Smooth muscle cell (in vitro differentiated cells): ENCODE measurements around the gene RMRP. TPM values are rescaled to one million over a fixed set of nuclear protein-coding genes. Genes with fewer than 3 reads are reported as not detected.

Experiments
- DNase-seq: peaks from one replicate; lab custom pipeline; 2025; ENCODE audit not compliant: unreplicated experiment; lab: John Stamatoyannopoulos, UW
- H2AFZ ChIP-seq: fragments of 200-600 bp; sonication (generic); 2 replicates; pipeline ENCODE4 v1.6.0; 2016; ENCODE audit warnings: antibody characterized with exemption, low read depth, mild to moderate bottlenecking
- H3F3A ChIP-seq: fragments of 200-600 bp; sonication (generic); 2 replicates; pipeline ENCODE4 v1.6.0; 2017; ENCODE audit warnings: antibody characterized with exemption, low read depth
- H3K27ac ChIP-seq: fragments of 200-600 bp; sonication (generic); 2 replicates; pipeline ENCODE4 v1.5.1; 2016; ENCODE audit warnings: low read depth, mild to moderate bottlenecking
- H3K27me3 ChIP-seq: fragments of 200-600 bp; sonication (generic); 2 replicates; pipeline ENCODE4 v1.6.1; 2016; ENCODE audit warnings: low read depth, mild to moderate bottlenecking
- H3K36me3 ChIP-seq: fragments of 200-600 bp; sonication (generic); 2 replicates; pipeline ENCODE4 v1.5.1; 2016; ENCODE audit warnings: low read depth
- H3K4me1 ChIP-seq: fragments of 200-600 bp; sonication (generic); 2 replicates; pipeline ENCODE4 v1.5.1; 2016; ENCODE audit warnings: low read depth
- H3K4me2 ChIP-seq: fragments of 200-600 bp; sonication (generic); 2 replicates; pipeline ENCODE4 v1.6.0; 2016; ENCODE audit warnings: mild to moderate bottlenecking
- H3K4me3 ChIP-seq: fragments of 200-600 bp; sonication (generic); 2 replicates; pipeline ENCODE4 v1.5.1; 2016; ENCODE audit warnings: mild to moderate bottlenecking
- H3K79me2 ChIP-seq: fragments of 200-600 bp; sonication (generic); 2 replicates; pipeline ENCODE4 v1.6.0; 2016; ENCODE audit warnings: low read depth, mild to moderate bottlenecking
- H3K9ac ChIP-seq: fragments of 200-600 bp; sonication (generic); 2 replicates; pipeline ENCODE4 v1.6.0; 2016; ENCODE audit warnings: low read depth
- H3K9me3 ChIP-seq: fragments of 200-600 bp; sonication (generic); replicated peaks from 2 replicates; pipeline ENCODE4 v1.5.1; 2016; ENCODE audit warnings: low read depth
- H4K20me1 ChIP-seq: fragments of 200-600 bp; sonication (generic); 2 replicates; pipeline ENCODE4 v1.6.0; 2016; ENCODE audit warnings: low read depth
- CTCF ChIP-seq: fragments of 200-600 bp; sonication (generic); IDR thresholded peaks from 2 replicates; pipeline ENCODE4 v1.5.1; 2017; ENCODE audit warnings: borderline replicate concordance, mild to moderate bottlenecking, antibody characterized with exemption; ENCODE audit not compliant: insufficient read depth, poor library complexity, severe bottlenecking
- WGBS: methylation state at CpG from one replicate; pipeline ENCODE4 v1.1.7; 2016; ENCODE audit warnings: low lambda C conversion rate; 5-methylcytosine and 5-hydroxymethylcytosine counted together
- microRNA-seq: library from miRNA; unstranded; fragments of <30 nt; microRNA quantifications from one replicate; pipeline ENCODE4, GENCODE V29; 2016; ENCODE audit warnings: borderline number of aligned reads
- polyA plus RNA-seq: library from polyadenylated mRNA; unstranded; fragments of >200 nt; fragmentation: Nextera tagmentation; extraction: Ambion mirVana; gene quantifications from 2 replicates; pipeline ENCODE4 v1.2.1, GENCODE V29; 2016
- small RNA-seq: library from RNA; depleted of rRNA; stranded (forward); fragments of <200 nt; gene quantifications from one replicate; pipeline ENCODE3, GENCODE V24; 2014
- total RNA-seq: library from RNA; depleted of rRNA; stranded (reverse); fragments of >200 nt; gene quantifications from 2 replicates; pipeline ENCODE4 v1.2.3, GENCODE V29; 2014

Gene RMRP
- total and polyA plus RNA-seq, 2 experiments from 2014 or later, result 10,156 TPM; not detected in 1

GRCh38 chr9:35609820-35610163 lies 48.0 kb downstream of the RMRP start:
- DNase-seq, result no peak
- H3K9ac ChIP-seq, result no peak overlapping the region
- TF ChIP-seq CTCF, result no peak
- H3K36me3 ChIP-seq, result no peaks in the 10 kb centered on the region
- WGBS, result 95% methylated on average over 13 of the region's 13 CpGs
- no peak overlapping the region for H3K4me3 ChIP-seq
- H3K27me3 ChIP-seq, result peaks cover 16% of the 10 kb centered on the region
- H3F3A ChIP-seq, result no peaks in the 10 kb centered on the region
- H3K4me2 ChIP-seq, result no peak overlapping the region
- H2AFZ ChIP-seq, result no peak overlapping the region
- H3K9me3 ChIP-seq, result no peaks in the 10 kb centered on the region
- no peak overlapping the region for H3K27ac ChIP-seq
- peaks cover 12% of the 10 kb centered on the region for H3K4me1 ChIP-seq
- H4K20me1 ChIP-seq, result peaks cover 19% of the 10 kb centered on the region
- H3K79me2 ChIP-seq, result peaks cover 17% of the 10 kb centered on the region

GRCh38 chr9:35609001-35609819 lies 48.6 kb downstream of the RMRP start:
- Histone ChIP-seq H3K79me2 (peaks cover 17% of the 10 kb centered on the region), H3K27me3 (peaks cover 11% of the 10 kb centered on the region), H3F3A (peaks cover 5% of the 10 kb centered on the region), H3K36me3 (no peaks in the 10 kb centered on the region), H3K9me3 (no peaks in the 10 kb centered on the region), H3K4me1 (peaks cover 12% of the 10 kb centered on the region), H3K4me2 (no peak overlapping the region), H4K20me1 (peaks cover 19% of the 10 kb centered on the region), H2AFZ (no peak overlapping the region), H3K4me3 (no peak overlapping the region), H3K27ac (no peak overlapping the region), H3K9ac (no peak overlapping the region)
- no peak for DNase-seq
- WGBS, result 97% methylated on average over 31 of the region's 31 CpGs
- no peak for TF ChIP-seq CTCF

- Histone ChIP-seq H3K4me3 (no peak overlapping the region), H2AFZ (no peak overlapping the region), H3F3A (peaks cover 9% of the 10 kb centered on the region), H3K4me2 (no peak overlapping the region), H3K27ac (no peak overlapping the region), H3K36me3 (no peaks in the 10 kb centered on the region), H3K9me3 (no peaks in the 10 kb centered on the region), H3K27me3 (peaks cover 1% of the 10 kb centered on the region), H3K79me2 (peaks cover 17% of the 10 kb centered on the region), H3K9ac (no peak overlapping the region), H3K4me1 (peaks cover 13% of the 10 kb centered on the region), H4K20me1 (peaks cover 19% of the 10 kb centered on the region)
- 96% methylated on average over 7 of the region's 7 CpGs for WGBS
- no peak for TF ChIP-seq CTCF
- DNase-seq, result no peak
These were observed 49.6 kb downstream of the RMRP start for GRCh38 chr9:35608221-35608620.

Small RNA genes within 50 kb of the gene (microRNA-seq; reads per million reads assigned to microRNA genes)
- 4.1 reads per million for gene MIR4667

Small RNA genes within 50 kb of the gene (small RNA-seq; reads per million reads assigned to genes)
- gene MIR4667 (not detected), gene RMRP (not detected), gene RN7SL22P (not detected)

Other genes with a start within 250 kb of the RMRP start
- gene RUSC2, start 167.9 kb downstream of the RMRP start, total RNA-seq, result 16.5 and 18.1 TPM in 2 replicates
- 21.8 and 29.5 TPM in 2 replicates for gene RUSC2, start 167.9 kb downstream of the RMRP start, polyA plus RNA-seq
- 10.0 and 14.2 TPM in 2 replicates for gene TESK1, start 52.8 kb downstream of the RMRP start, total RNA-seq
- 19.4 and 25.6 TPM in 2 replicates for gene TESK1, start 52.8 kb downstream of the RMRP start, polyA plus RNA-seq
- gene CD72, start 39.6 kb downstream of the RMRP start, total RNA-seq, result 0.45 and 3.0 TPM in 2 replicates
- 2.9 and 3.9 TPM in 2 replicates for gene CD72, start 39.6 kb downstream of the RMRP start, polyA plus RNA-seq
- not detected in 2 replicates for gene SIT1, start 7.1 kb downstream of the RMRP start, total RNA-seq
- not detected in 2 replicates for gene SIT1, start 7.1 kb downstream of the RMRP start, polyA plus RNA-seq
- gene CCDC107, start 273 bp upstream of the RMRP start, total RNA-seq, result 9.8 and 19.6 TPM in 2 replicates
- gene CCDC107, start 273 bp upstream of the RMRP start, polyA plus RNA-seq, result 35.5 and 37.1 TPM in 2 replicates
- 0.49 and 2.1 TPM in 2 replicates for gene ARHGEF39, start 7.2 kb upstream of the RMRP start, total RNA-seq
- 1.9 and 2.9 TPM in 2 replicates for gene ARHGEF39, start 7.2 kb upstream of the RMRP start, polyA plus RNA-seq
- 1.7 and 4.6 TPM in 2 replicates for gene CA9, start 15.9 kb upstream of the RMRP start, total RNA-seq
- gene CA9, start 15.9 kb upstream of the RMRP start, polyA plus RNA-seq, result 5.9 TPM in 1 of 2 replicates, not detected in the other
- 854 and 925 TPM in 2 replicates for gene TPM2, start 31.9 kb upstream of the RMRP start, total RNA-seq
- 2,012 and 2,131 TPM in 2 replicates for gene TPM2, start 31.9 kb upstream of the RMRP start, polyA plus RNA-seq
- 130 and 150 TPM in 2 replicates for gene TLN1, start 74.2 kb upstream of the RMRP start, total RNA-seq
- gene TLN1, start 74.2 kb upstream of the RMRP start, polyA plus RNA-seq, result 112 and 145 TPM in 2 replicates
- 66.9 and 73.5 TPM in 2 replicates for gene CREB3, start 74.6 kb upstream of the RMRP start, total RNA-seq
- gene CREB3, start 74.6 kb upstream of the RMRP start, polyA plus RNA-seq, result 81.0 and 99.2 TPM in 2 replicates
- gene GBA2, start 91.2 kb upstream of the RMRP start, total RNA-seq, result 33.8 and 37.8 TPM in 2 replicates
- 35.3 and 52.7 TPM in 2 replicates for gene GBA2, start 91.2 kb upstream of the RMRP start, polyA plus RNA-seq
- gene RGP1, start 91.3 kb upstream of the RMRP start, total RNA-seq, result 15.3 and 18.3 TPM in 2 replicates
- gene RGP1, start 91.3 kb upstream of the RMRP start, polyA plus RNA-seq, result 12.8 and 14.6 TPM in 2 replicates
- gene MSMP, start 96.3 kb upstream of the RMRP start, total RNA-seq, result not detected in 2 replicates
- gene MSMP, start 96.3 kb upstream of the RMRP start, polyA plus RNA-seq, result not detected in 2 replicates
- 19.4 and 24.8 TPM in 2 replicates for gene NPR2, start 133.6 kb upstream of the RMRP start, total RNA-seq
- gene NPR2, start 133.6 kb upstream of the RMRP start, polyA plus RNA-seq, result 16.4 and 20.1 TPM in 2 replicates
- 0.85 TPM in 1 of 2 replicates, not detected in the other for gene SPAG8, start 154.2 kb upstream of the RMRP start, total RNA-seq
- gene SPAG8, start 154.2 kb upstream of the RMRP start, polyA plus RNA-seq, result 0.44 and 1.2 TPM in 2 replicates
- 7.7 and 20.4 TPM in 2 replicates for gene HINT2, start 157.0 kb upstream of the RMRP start, total RNA-seq
- gene HINT2, start 157.0 kb upstream of the RMRP start, polyA plus RNA-seq, result 66.7 and 67.8 TPM in 2 replicates
- not detected in 2 replicates for gene FAM221B, start 170.7 kb upstream of the RMRP start, total RNA-seq
- gene FAM221B, start 170.7 kb upstream of the RMRP start, polyA plus RNA-seq, result not detected in 2 replicates
- 4.5 and 4.9 TPM in 2 replicates for gene TMEM8B, start 171.2 kb upstream of the RMRP start, total RNA-seq
- gene TMEM8B, start 171.2 kb upstream of the RMRP start, polyA plus RNA-seq, result 12.4 and 18.7 TPM in 2 replicates
- gene OR13J1, start 212.4 kb upstream of the RMRP start, total RNA-seq, result not detected in 2 replicates
- not detected in 2 replicates for gene OR13J1, start 212.4 kb upstream of the RMRP start, polyA plus RNA-seq
- 1.1 TPM in 1 of 2 replicates, not detected in the other for gene HRCT1, start 248.2 kb upstream of the RMRP start, total RNA-seq
- 0.45 TPM in 1 of 2 replicates, not detected in the other for gene HRCT1, start 248.2 kb upstream of the RMRP start, polyA plus RNA-seq